A549 (cell line): Measurements from ENCODE around the gene KIF21B. TPM values are rescaled to one million over a fixed set of nuclear protein-coding genes. Genes with fewer than 3 reads are reported as not detected.

Source experiments
- ATAC-seq, 2 experiments: fragments of 200-7000 bp in 1 of 2; fragments of >200 bp in 1 of 2; cut with Nextera tagmentation in 1 of 2; cut with Tn5 transposase in 1 of 2; 3 replicates each; pipeline versions ENCODE4 v1.8.0 to v1.9.1; 2018 to 2020; ENCODE audit warnings: mild to moderate bottlenecking in 1 of 2, moderate library complexity in 1 of 2
- CTCF ChIA-PET: fragments of 300-600 bp; sonication (Branson Sonifier 250); formaldehyde crosslinking; extraction: SDS; loops from one replicate; lab custom pipeline; 2021; ENCODE audit warnings: antibody characterized with exemption, inconsistent platforms; lab: Yijun Ruan, JAX
- POLR2A ChIA-PET: fragments of 350-600 bp; formaldehyde crosslinking; extraction: SDS; loops from one replicate; lab custom pipeline; 2021; ENCODE audit warnings: antibody characterized with exemption, inconsistent platforms; lab: Yijun Ruan, JAX
- DNase-seq, 2 experiments: peaks; one replicate each; pipeline versions ENCODE4 v3.0.0 to v3.0.0-alpha.2; 2011 to 2016; ENCODE audit warnings: low read depth in 1 of 2, low spot score in 1 of 2
- FAIRE-seq: peaks from 2 replicates; lab custom pipeline; 2011; peaks lifted over from hg19 to GRCh38; lab: Jason Lieb, UNC
- H3K27ac ChIP-seq, 2 experiments: fragments of >200 bp; sonication (Bioruptor Twin); formaldehyde crosslinking; 3 replicates each; pipeline ENCODE4 v1.5.1; 2016 to 2017
- H3K4me1 ChIP-seq: fragments of >200 bp; sonication (Bioruptor Twin); formaldehyde crosslinking; 3 replicates; pipeline ENCODE4 v1.6.1; 2016
- H3K4me2 ChIP-seq: fragments of >200 bp; sonication (Bioruptor Twin); formaldehyde crosslinking; 3 replicates; pipeline ENCODE4 v1.6.1; 2016
- H3K4me3 ChIP-seq: fragments of >200 bp; sonication (Bioruptor Twin); formaldehyde crosslinking; 3 replicates; pipeline ENCODE4 v1.5.1; 2016
- H3K9me3 ChIP-seq: fragments of >200 bp; sonication (Bioruptor Twin); formaldehyde crosslinking; 3 replicates; pipeline ENCODE4 v1.6.1; 2016
- BCL3 ChIP-seq: fragments of >200 bp; sonication (Bioruptor Twin); formaldehyde crosslinking; IDR thresholded peaks from 3 replicates; pipeline ENCODE4 v1.6.1; 2016
- CEBPB ChIP-seq, 2 experiments: fragments of >200 bp in 1 of 2; sonication (Bioruptor Twin) in 1 of 2; formaldehyde crosslinking in 1 of 2; IDR thresholded peaks; 2 replicates each; pipeline ENCODE4 v1.6.1; 2012 to 2016
- EHF ChIP-seq: fragments of 250-450 bp; sonication (Bioruptor Pico); IDR thresholded peaks from 2 replicates; pipeline ENCODE4 v1.5.0; 2020; ENCODE audit warnings: mild to moderate bottlenecking
- ELK1 ChIP-seq: fragments of 150-350 bp; IDR thresholded peaks from 2 replicates; pipeline ENCODE4 v1.6.1; 2014; ENCODE audit warnings: low read depth, mild to moderate bottlenecking, low read length
- FOSB ChIP-seq: fragments of 250-450 bp; sonication (Bioruptor Pico); IDR thresholded peaks from 2 replicates; pipeline ENCODE4 v1.5.0; 2020; ENCODE audit warnings: mild to moderate bottlenecking, moderate library complexity
- FOSL2 ChIP-seq, 2 experiments: fragments of 450-650 bp in 1 of 2; fragments of >200 bp in 1 of 2; sonication (Bioruptor Twin) in 1 of 2; formaldehyde crosslinking; IDR thresholded peaks; 2 replicates each; pipeline versions ENCODE4 v1.5.0 to v1.6.1; 2016 to 2020; ENCODE audit warnings: mild to moderate bottlenecking in 1 of 2, moderate library complexity in 1 of 2
- FOXS1 ChIP-seq: fragments of 250-450 bp; sonication (Bioruptor Pico); IDR thresholded peaks from 2 replicates; pipeline ENCODE4 v1.5.0; 2020; ENCODE audit warnings: mild to moderate bottlenecking, moderate library complexity
- HEYL ChIP-seq: fragments of 250-450 bp; sonication (Bioruptor Pico); IDR thresholded peaks from 2 replicates; pipeline ENCODE4 v1.8.0; 2021; ENCODE audit warnings: mild to moderate bottlenecking, moderate library complexity
- JUNB ChIP-seq: fragments of >200 bp; sonication (Bioruptor Twin); formaldehyde crosslinking; IDR thresholded peaks from 2 replicates; pipeline ENCODE4 v1.6.1; 2016
- KDM1A ChIP-seq: fragments of 200-600 bp; sonication (generic); IDR thresholded peaks from 2 replicates; pipeline ENCODE4 v1.6.1; 2016; ENCODE audit warnings: low read depth, mild to moderate bottlenecking
- MAFK ChIP-seq: fragments of 450-650 bp; IDR thresholded peaks from 2 replicates; pipeline ENCODE4 v1.6.1; 2014; ENCODE audit not compliant: partially characterized antibody
- NR3C1 ChIP-seq: fragments of >200 bp; sonication (Bioruptor Twin); formaldehyde crosslinking; IDR thresholded peaks from 3 replicates; pipeline ENCODE4 v1.6.1; 2017
- POLR2AphosphoS2 ChIP-seq: conservative IDR thresholded peaks from 2 replicates; pipeline ENCODE4 v1.6.1; 2012; ENCODE audit warnings: low read length, improper control_type of control experiment, inconsistent platforms
- RAD21 ChIP-seq, 2 experiments: fragments of >200 bp in 1 of 2; sonication (Bioruptor Twin) in 1 of 2; formaldehyde crosslinking in 1 of 2; IDR thresholded peaks in 1 of 2; conservative IDR thresholded peaks in 1 of 2; 2 replicates in 1 of 2; 3 replicates in 1 of 2; pipeline ENCODE4 v1.6.1; 2012 to 2018; ENCODE audit warnings: inconsistent platforms in 1 of 2
- RARB ChIP-seq: fragments of 250-450 bp; sonication (Bioruptor Pico); IDR thresholded peaks from 2 replicates; pipeline ENCODE4 v1.8.0; 2021; ENCODE audit warnings: mild to moderate bottlenecking, moderate library complexity
- RFX5 ChIP-seq: fragments of 450-650 bp; IDR thresholded peaks from 2 replicates; pipeline ENCODE4 v1.7.1; 2014; ENCODE audit warnings: antibody characterized with exemption, mild to moderate bottlenecking, moderate library complexity
- SMC3 ChIP-seq: fragments of >200 bp; sonication (Bioruptor Twin); formaldehyde crosslinking; IDR thresholded peaks from 3 replicates; pipeline ENCODE4 v1.6.1; 2018; ENCODE audit warnings: inconsistent platforms
- SREBF2 ChIP-seq: fragments of 450-650 bp; IDR thresholded peaks from 2 replicates; pipeline ENCODE4 v1.6.1; 2014; ENCODE audit warnings: mild to moderate bottlenecking, moderate library complexity
- TP53 ChIP-seq: fragments of 250-450 bp; sonication (Bioruptor Pico); IDR thresholded peaks from 2 replicates; pipeline ENCODE4 v1.5.0; 2021; ENCODE audit warnings: mild to moderate bottlenecking, moderate library complexity
- USF2 ChIP-seq: fragments of 450-650 bp; IDR thresholded peaks from 2 replicates; pipeline ENCODE4 v1.6.1; 2014; ENCODE audit warnings: antibody characterized with exemption
- whole genome bisulfite sequencing: methylation state at CpG from one replicate; pipeline ENCODE4 v1.1.6; 2017; ENCODE audit errors: missing lambda C conversion rate; 5-methylcytosine and 5-hydroxymethylcytosine counted together
- polyA plus RNA-seq, 4 experiments: library from polyadenylated mRNA; depleted of rRNA in 3 of 4; stranded (reverse); fragments of >200 nt; fragmentation: RNase III in 1 of 4; extraction: RNeasy Plus Mini Kit Qiagen cat#74134 plus additional on column Dnase treatment in 1 of 4; gene quantifications; 2 replicates in 3 of 4; 3 replicates in 1 of 4; pipeline ENCODE4 v1.2.3, GENCODE V29; 2011 to 2017

Gene KIF21B
- polyA plus RNA-seq, 2 of the 4 experiments (the other 2 are of a cell fraction) = 1.4 to 3.8 TPM

GRCh38 chr1:201014816-201015200, 8.7 kb downstream of the KIF21B start (continued):
- no peak for TF ChIP-seq BCL3
- no peak for TF ChIP-seq SREBF2

- Histone ChIP-seq H3K4me3 (no peak overlapping the region), H3K9me3 (no peaks in the 10 kb centered on the region), H3K4me1 (peaks cover 45% of the 10 kb centered on the region), H3K4me2 (no peak overlapping the region), H3K27ac (no peak overlapping the region)
- no peak for ATAC-seq
- ChIA-PET POLR2A (interaction anchor here (0.5 kb wide), 1 partner anchor 1327 kb away, joined by 3 read pairs; no protein-coding TSS in a partner anchor), CTCF (interaction anchor here (0.8 to 2.5 kb wide), 4 partner anchors 12 to 54 kb away, joined by 3 to 9 read pairs (median 4); no protein-coding TSS in a partner anchor)
- no peak for DNase-seq
- TF ChIP-seq NR3C1 (no peak), MAFK (peak; percentile 38), USF2 (no peak)
- no peak for FAIRE-seq
- 93% methylated on average over 33 of the region's 33 CpGs for whole genome bisulfite sequencing
Observed at GRCh38 chr1:201013991-201014815, 9.3 kb downstream of the KIF21B start.

GRCh38 chr1:201013031-201013485, 10.5 kb downstream of the KIF21B start:
- Histone ChIP-seq H3K9me3 (no peaks in the 10 kb centered on the region), H3K27ac (no peak overlapping the region), H3K4me2 (no peak overlapping the region), H3K4me1 (peaks cover 33% of the 10 kb centered on the region), H3K4me3 (no peak overlapping the region)
- TF ChIP-seq RFX5 (no peak), RAD21 (conservative IDR thresholded peaks at IDR 0.05 in 1 of 2, IDR thresholded peaks at IDR 0.05 in 1 of 2) (no peak), FOSL2 (IDR thresholded peaks at IDR 0.05) (no peak), FOSL2 (CRISPR knock-in tag; IDR thresholded peaks at IDR 0.05) (no peak), KDM1A (no peak), SREBF2 (no peak), TP53 (CRISPR knock-in tag) (no peak), ELK1 (no peak), FOXS1 (CRISPR knock-in tag) (no peak), CEBPB (IDR thresholded peaks at IDR 0.05) (no peak), POLR2AphosphoS2 (no peak), RARB (no peak), MAFK (no peak), EHF (CRISPR knock-in tag) (no peak), SMC3 (no peak), USF2 (no peak), FOSB (no peak), HEYL (CRISPR knock-in tag) (no peak), JUNB (no peak)
- POLR2A ChIA-PET = no interaction called here
- DNase-seq (no peak), ATAC-seq (no peak), FAIRE-seq (no peak)
- 73% methylated on average over 4 of the region's 4 CpGs for WGBS
- CTCF ChIA-PET = interaction anchor here (0.9 kb wide), 1 partner anchor 9 kb away, joined by 4 read pairs; no protein-coding TSS in a partner anchor
